Measurements from ENCODE around the gene HDGF. TPM values are rescaled to one million over a fixed set of nuclear protein-coding genes. Genes with fewer than 3 reads are reported as not detected.

Gene HDGF
- total RNA-seq (ENCODE audit: low replicate concordance): 249 and 270 TPM in 2 replicates
- long read RNA-seq, transcript HDGF-201 (6 exons, 2,380 nt): major isoform, 5 of 17 reads
- long read RNA-seq, partial matches to known transcripts: 2 of 17 reads
- long read RNA-seq, other reads (novel, unspliced or antisense): 6 of 17 reads

DNA sequence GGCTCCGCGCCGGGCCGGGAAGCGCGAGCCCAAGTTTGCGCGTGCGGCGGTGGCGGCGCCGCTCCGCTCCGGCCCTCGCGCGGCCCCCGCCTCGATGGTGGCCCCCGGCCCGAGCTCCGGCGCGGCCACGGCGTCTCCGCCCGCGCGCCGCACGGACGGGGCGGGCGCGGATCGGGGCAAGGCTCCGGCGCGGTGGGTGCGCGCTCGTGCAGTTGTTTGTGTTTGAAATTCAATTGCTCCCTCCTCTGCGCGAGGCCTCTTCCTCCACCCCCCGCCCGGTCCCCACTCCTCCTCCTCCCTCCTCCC, at the start of gene HDGF:
Gene HDGF (minus strand): TSS at position 225 of the 306 bp plus-strand sequence. CDS start 246 bp downstream, outside the sequence.
- H3K9me3 Mint-ChIP-seq: no peaks in the 10 kb centered on the region
- TF ChIP-seq, protein P1, sequence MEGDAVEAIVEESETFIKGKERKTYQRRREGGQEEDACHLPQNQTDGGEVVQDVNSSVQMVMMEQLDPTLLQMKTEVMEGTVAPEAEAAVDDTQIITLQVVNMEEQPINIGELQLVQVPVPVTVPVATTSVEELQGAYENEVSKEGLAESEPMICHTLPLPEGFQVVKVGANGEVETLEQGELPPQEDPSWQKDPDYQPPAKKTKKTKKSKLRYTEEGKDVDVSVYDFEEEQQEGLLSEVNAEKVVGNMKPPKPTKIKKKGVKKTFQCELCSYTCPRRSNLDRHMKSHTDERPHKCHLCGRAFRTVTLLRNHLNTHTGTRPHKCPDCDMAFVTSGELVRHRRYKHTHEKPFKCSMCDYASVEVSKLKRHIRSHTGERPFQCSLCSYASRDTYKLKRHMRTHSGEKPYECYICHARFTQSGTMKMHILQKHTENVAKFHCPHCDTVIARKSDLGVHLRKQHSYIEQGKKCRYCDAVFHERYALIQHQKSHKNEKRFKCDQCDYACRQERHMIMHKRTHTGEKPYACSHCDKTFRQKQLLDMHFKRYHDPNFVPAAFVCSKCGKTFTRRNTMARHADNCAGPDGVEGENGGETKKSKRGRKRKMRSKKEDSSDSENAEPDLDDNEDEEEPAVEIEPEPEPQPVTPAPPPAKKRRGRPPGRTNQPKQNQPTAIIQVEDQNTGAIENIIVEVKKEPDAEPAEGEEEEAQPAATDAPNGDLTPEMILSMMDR (conservative IDR thresholded peaks at IDR 0.05): no peak
- peak within 1 kb of the TSS; percentile 99 for H3K27ac Mint-ChIP-seq
- H3K36me3 Mint-ChIP-seq: no peaks in the 10 kb centered on the region
- no peaks in the 10 kb centered on the region for H3K27me3 Mint-ChIP-seq
- no peak for DNase-seq (ENCODE audit: extremely low spot score, unreplicated experiment)
- H3K4me3 Mint-ChIP-seq: peak within 1 kb of the TSS; percentile 96
- peaks cover 32% of the 10 kb centered on the region for H3K4me1 Mint-ChIP-seq (ENCODE audit: unreplicated experiment)

DNA sequence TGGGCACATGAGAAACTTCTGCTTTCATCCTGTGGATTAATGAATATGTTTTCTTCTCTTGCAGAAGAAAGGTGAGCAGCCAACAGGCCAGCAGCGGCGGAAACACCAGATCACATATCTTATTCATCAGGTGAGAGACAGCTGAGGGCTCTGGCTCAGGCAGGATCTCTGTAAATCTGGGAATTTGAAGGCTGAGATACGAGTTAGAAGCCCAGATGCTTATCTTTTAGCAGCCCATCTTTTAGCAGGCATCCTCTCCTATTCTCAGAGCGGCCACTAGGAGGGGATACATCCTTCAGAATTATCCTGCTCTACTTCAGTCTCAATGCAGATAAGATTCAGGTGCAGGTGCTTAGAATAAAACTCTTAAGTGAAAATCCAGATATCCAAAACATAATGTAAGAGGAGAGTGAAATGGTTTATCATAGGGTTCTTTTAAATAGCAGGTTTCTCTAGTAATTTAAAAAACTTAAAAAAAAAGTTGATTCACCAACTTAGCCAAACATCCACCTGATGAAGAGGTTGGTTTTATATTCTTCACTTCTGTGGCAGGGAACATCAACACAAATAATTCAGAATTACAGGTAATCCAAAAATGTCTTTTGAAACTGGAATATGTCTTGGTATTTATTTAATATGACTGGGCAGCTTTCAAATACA, 45.9 kb upstream of the HDGF start:
- no peak overlapping the region for H3K4me3 Mint-ChIP-seq
- no peaks in the 10 kb centered on the region for H3K9me3 Mint-ChIP-seq
- H3K27me3 Mint-ChIP-seq: no peaks in the 10 kb centered on the region
- no peak overlapping the region for H3K27ac Mint-ChIP-seq
- peaks cover 36% of the 10 kb centered on the region for H3K36me3 Mint-ChIP-seq
- H3K4me1 Mint-ChIP-seq (ENCODE audit: unreplicated experiment): peaks cover 37% of the 10 kb centered on the region
- no peak for DNase-seq (ENCODE audit: extremely low spot score, unreplicated experiment)
- TF ChIP-seq, protein P1 (conservative IDR thresholded peaks at IDR 0.05): peak; percentile 87

DNA sequence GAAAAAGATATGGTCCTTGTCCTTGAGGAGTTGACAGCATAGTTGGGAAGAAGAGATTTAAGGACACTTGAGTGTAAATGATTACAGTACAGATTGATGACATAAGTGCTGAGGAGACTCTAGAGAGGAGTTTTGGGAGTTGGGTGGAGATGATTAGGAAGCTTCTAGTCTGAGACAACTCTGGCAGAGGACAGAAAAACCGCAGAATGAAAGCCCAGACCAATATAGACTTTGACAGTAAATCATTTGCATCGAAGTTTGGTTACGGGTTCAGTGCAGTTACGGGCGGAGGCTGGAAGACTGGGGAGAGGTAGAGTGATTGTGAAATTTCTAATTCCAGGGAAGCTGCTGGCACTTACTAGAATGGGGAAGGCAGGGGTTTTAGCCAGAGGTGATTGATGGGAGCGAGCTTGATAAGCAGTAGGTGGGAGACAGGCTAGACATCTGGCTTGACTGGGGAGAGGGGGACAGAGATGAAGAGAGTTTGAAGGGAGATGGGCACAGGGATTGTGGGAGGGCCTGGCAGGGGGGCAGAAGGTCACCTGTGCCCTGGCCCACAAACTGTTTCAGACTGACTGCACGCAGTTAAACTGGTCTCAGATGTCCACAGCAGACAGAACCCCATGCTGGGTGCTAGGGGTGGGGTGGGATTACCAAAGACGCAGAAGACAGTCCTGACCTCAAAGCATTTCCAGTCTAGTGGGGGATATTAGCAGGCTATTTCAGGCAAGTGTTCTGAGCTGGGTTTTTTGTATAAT, 45.0 kb upstream of the HDGF start:
- no peak overlapping the region for H3K27ac Mint-ChIP-seq
- TF ChIP-seq, protein P1 (conservative IDR thresholded peaks at IDR 0.05): no peak
- H3K27me3 Mint-ChIP-seq: no peaks in the 10 kb centered on the region
- no peak for DNase-seq (ENCODE audit: extremely low spot score, unreplicated experiment)
- H3K4me3 Mint-ChIP-seq: no peak overlapping the region
- H3K9me3 Mint-ChIP-seq: no peaks in the 10 kb centered on the region
- H3K4me1 Mint-ChIP-seq (ENCODE audit: unreplicated experiment): peaks cover 29% of the 10 kb centered on the region
- H3K36me3 Mint-ChIP-seq: peaks cover 31% of the 10 kb centered on the region

DNA sequence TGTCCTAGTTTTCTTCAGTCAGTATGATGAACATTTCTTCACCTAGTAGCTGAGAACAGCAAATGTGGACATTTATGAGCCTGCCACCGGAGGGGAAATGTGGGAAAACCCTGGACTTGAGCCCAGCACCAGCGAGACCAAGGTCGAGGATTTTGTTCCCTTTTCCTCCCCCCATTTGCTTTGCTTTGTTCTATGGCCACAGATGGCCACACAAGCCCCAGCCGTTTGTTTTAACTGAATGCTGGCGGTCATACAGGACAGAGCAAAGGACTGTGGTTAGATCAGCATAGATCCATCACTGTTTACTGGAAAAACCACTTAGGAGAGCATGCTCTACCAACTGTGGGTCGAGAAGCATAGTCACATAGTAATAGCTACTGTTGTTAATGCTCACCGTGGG, 44.3 kb upstream of the HDGF start:
- DNase-seq (ENCODE audit: extremely low spot score, unreplicated experiment): no peak
- no peaks in the 10 kb centered on the region for H3K27me3 Mint-ChIP-seq

DNA sequence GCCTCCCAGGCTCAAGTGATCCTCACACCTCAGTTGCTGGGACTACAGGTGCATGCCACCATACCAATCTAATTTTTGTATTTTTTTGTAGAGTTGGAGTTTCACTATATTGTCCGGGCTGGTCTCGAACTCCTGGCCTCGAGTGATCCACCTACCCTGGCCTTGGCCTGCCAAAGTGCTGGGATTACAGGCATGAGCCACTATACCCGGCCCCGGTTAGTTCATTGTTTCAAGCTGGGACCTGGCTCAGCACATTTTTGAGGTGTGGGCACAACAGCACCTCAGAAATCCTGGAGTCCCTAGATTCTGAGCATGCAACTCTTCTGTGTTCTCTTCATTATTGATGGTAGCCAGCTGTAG, 43.9 kb upstream of the HDGF start:
- H3K27ac Mint-ChIP-seq: no peak overlapping the region
- no peaks in the 10 kb centered on the region for H3K27me3 Mint-ChIP-seq
- peaks cover 18% of the 10 kb centered on the region for H3K4me1 Mint-ChIP-seq (ENCODE audit: unreplicated experiment)
- no peaks in the 10 kb centered on the region for H3K9me3 Mint-ChIP-seq
- TF ChIP-seq, protein P1 (conservative IDR thresholded peaks at IDR 0.05): no peak
- peaks cover 21% of the 10 kb centered on the region for H3K36me3 Mint-ChIP-seq
- no peak overlapping the region for H3K4me3 Mint-ChIP-seq
- DNase-seq (ENCODE audit: extremely low spot score, unreplicated experiment): no peak

More for the DNA sequence above, 44.3 kb upstream of the HDGF start:
- H3K4me3 Mint-ChIP-seq: no peak overlapping the region
- H3K9me3 Mint-ChIP-seq: no peaks in the 10 kb centered on the region
- H3K36me3 Mint-ChIP-seq: peaks cover 24% of the 10 kb centered on the region
- no peak overlapping the region for H3K27ac Mint-ChIP-seq
- TF ChIP-seq, protein P1 (conservative IDR thresholded peaks at IDR 0.05): no peak
- peaks cover 21% of the 10 kb centered on the region for H3K4me1 Mint-ChIP-seq (ENCODE audit: unreplicated experiment)
